D721Med (cell line): ENCODE results near the gene CELA2A.
"Not testable (repeated sequence)": the region's sequence is repeated elsewhere in the genome, so short reads cannot be mapped to it uniquely, and the experiment has no call there.

Source experiments
- DNase-seq: peaks from one replicate; pipeline ENCODE4 v3.0.0; 2011; ENCODE audit warnings: low spot score; ENCODE audit not compliant: insufficient read length
- FAIRE-seq: peaks from 2 replicates; lab custom pipeline; 2011; peaks lifted over from hg19 to GRCh38; lab: Jason Lieb, UNC
- CTCF ChIP-seq: IDR thresholded peaks from 2 replicates; pipeline ENCODE4 v1.5.1; 2012; ENCODE audit warnings: mild to moderate bottlenecking, control low read depth; ENCODE audit not compliant: insufficient read depth; ENCODE audit errors: missing control alignments

CELA2A gene

GRCh38 chr1:15485636-15486035, 29.1 kb downstream of the CELA2A start:
- no peak for FAIRE-seq
- no peak for TF ChIP-seq CTCF
- DNase-seq: no peak

GRCh38 chr1:15486844-15487610, 30.5 kb downstream of the CELA2A start:
- not testable (repeated sequence) for FAIRE-seq, DNase-seq

- FAIRE-seq (no peak), DNase-seq (no peak)
- TF ChIP-seq CTCF: no peak
Observed at GRCh38 chr1:15488371-15488770, 31.8 kb downstream of the CELA2A start.

GRCh38 chr1:15489052-15489736, 32.7 kb downstream of the CELA2A start:
- TF ChIP-seq CTCF: no peak
- DNase-seq (no peak), FAIRE-seq (no peak)

- FAIRE-seq, DNase-seq: not testable (repeated sequence)
Observed at GRCh38 chr1:15491010-15491409, 34.5 kb downstream of the CELA2A start.

GRCh38 chr1:15492596-15492995, 36.1 kb downstream of the CELA2A start:
- FAIRE-seq (no peak), DNase-seq (no peak)
- no peak for TF ChIP-seq CTCF

GRCh38 chr1:15493869-15494390, 37.4 kb downstream of the CELA2A start:
- FAIRE-seq (no peak), DNase-seq (no peak)
- no peak for TF ChIP-seq CTCF
